ENCODE measurements around the gene ARHGDIG.
"Not testable (repeated sequence)": the region's sequence is repeated elsewhere in the genome, so short reads cannot be mapped to it uniquely, and the experiment has no call there.

Gene ARHGDIG

GRCh38 chr16:324451-325334 lies 44.3 kb downstream of the ARHGDIG start:
- Histone ChIP-seq H3K9me3 (ENCODE audit: control insufficient read depth, low read length) (no peaks in the 10 kb centered on the region), H3K36me3 (ENCODE audit: control insufficient read depth, insufficient read depth, low read length) (no peaks in the 10 kb centered on the region), H3K79me2 (peaks cover 46% of the 10 kb centered on the region), H3K27ac (no peak overlapping the region), H3K9ac (no peak overlapping the region), H3K27me3 (ENCODE audit: control insufficient read depth, insufficient read depth, low read length) (no peaks in the 10 kb centered on the region), H3K4me3 (ENCODE audit: low read depth, low read length) (no peak overlapping the region), H3K4me2 (ENCODE audit: low read length) (no peak overlapping the region), H2AFZ (no peak overlapping the region), H3K4me1 (no peaks in the 10 kb centered on the region)
- TF ChIP-seq, protein P1, sequence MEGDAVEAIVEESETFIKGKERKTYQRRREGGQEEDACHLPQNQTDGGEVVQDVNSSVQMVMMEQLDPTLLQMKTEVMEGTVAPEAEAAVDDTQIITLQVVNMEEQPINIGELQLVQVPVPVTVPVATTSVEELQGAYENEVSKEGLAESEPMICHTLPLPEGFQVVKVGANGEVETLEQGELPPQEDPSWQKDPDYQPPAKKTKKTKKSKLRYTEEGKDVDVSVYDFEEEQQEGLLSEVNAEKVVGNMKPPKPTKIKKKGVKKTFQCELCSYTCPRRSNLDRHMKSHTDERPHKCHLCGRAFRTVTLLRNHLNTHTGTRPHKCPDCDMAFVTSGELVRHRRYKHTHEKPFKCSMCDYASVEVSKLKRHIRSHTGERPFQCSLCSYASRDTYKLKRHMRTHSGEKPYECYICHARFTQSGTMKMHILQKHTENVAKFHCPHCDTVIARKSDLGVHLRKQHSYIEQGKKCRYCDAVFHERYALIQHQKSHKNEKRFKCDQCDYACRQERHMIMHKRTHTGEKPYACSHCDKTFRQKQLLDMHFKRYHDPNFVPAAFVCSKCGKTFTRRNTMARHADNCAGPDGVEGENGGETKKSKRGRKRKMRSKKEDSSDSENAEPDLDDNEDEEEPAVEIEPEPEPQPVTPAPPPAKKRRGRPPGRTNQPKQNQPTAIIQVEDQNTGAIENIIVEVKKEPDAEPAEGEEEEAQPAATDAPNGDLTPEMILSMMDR (IDR thresholded peaks at IDR 0.05): no peak

DNA sequence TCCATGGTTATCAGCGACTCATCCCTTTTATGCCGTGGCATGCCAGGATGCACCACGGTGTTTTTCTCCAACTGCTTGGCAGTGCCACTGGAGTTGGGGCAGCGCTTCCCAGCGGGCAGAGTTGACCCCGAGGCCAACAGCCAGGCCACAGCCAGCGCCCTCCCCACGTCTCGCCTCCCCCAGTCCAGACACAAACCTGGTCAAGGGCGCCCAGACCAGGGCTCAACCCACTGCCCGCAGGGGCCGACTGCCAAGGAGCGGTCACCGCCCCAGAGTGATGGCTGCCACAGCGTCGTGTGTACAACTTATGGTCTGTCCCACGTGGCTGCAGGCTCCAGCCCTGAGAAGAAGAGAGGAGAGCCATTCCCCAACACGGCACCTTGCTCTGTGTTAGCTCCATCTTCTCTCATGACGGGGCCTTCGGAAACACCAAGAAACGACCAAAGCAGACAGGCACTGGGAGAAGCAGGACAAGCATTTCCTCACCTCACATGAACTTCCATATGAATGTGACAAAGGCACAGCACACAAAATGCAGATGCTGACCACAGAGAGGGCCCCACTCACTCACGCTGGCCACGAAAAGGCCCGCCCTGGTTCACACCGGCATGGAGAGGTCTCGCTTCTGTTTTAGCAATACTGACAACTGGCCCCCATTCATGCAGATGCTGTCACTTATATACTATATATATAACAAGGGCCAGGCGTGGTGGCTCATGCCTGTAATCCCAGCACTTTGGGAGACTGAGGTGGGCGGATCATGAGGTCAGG lies 45.2 kb downstream of the ARHGDIG start:
- no peak overlapping the region for H3K27ac ChIP-seq
- no peak overlapping the region for H2AFZ ChIP-seq
- H3K4me3 ChIP-seq (ENCODE audit: low read depth, low read length): no peak overlapping the region
- TF ChIP-seq, protein P1 (IDR thresholded peaks at IDR 0.05): no peak
- H3K4me1 ChIP-seq: no peaks in the 10 kb centered on the region
- no peaks in the 10 kb centered on the region for H3K36me3 ChIP-seq (ENCODE audit: control insufficient read depth, insufficient read depth, low read length)
- H3K79me2 ChIP-seq: peaks cover 42% of the 10 kb centered on the region
- no peaks in the 10 kb centered on the region for H3K27me3 ChIP-seq (ENCODE audit: control insufficient read depth, insufficient read depth, low read length)
- no peak overlapping the region for H3K4me2 ChIP-seq (ENCODE audit: low read length)
- H3K9ac ChIP-seq: no peak overlapping the region
- no peaks in the 10 kb centered on the region for H3K9me3 ChIP-seq (ENCODE audit: control insufficient read depth, low read length)

- TF ChIP-seq, protein P1 (IDR thresholded peaks at IDR 0.05): no peak
- no peak overlapping the region for H3K9ac ChIP-seq
These were observed 50.4 kb downstream of the ARHGDIG start for GRCh38 chr16:330741-331140.

GRCh38 chr16:331181-331814 lies 50.9 kb downstream of the ARHGDIG start:
- H3K4me1 ChIP-seq; H3K4me2 ChIP-seq (ENCODE audit: low read length); H3K27ac ChIP-seq; H3K9ac ChIP-seq; H3K36me3 ChIP-seq (ENCODE audit: control insufficient read depth, insufficient read depth, low read length); H3K4me3 ChIP-seq (ENCODE audit: low read depth, low read length); H3K27me3 ChIP-seq (ENCODE audit: control insufficient read depth, insufficient read depth, low read length); H2AFZ ChIP-seq; H3K9me3 ChIP-seq (ENCODE audit: control insufficient read depth, low read length): not testable (repeated sequence)
- peaks cover 40% of the 10 kb centered on the region for H3K79me2 ChIP-seq

More at GRCh38 chr16:330741-331140, 50.4 kb downstream of the ARHGDIG start:
- Histone ChIP-seq H3K27ac (no peak overlapping the region), H3K4me2 (ENCODE audit: low read length) (no peak overlapping the region), H3K4me3 (ENCODE audit: low read depth, low read length) (no peak overlapping the region), H3K36me3 (ENCODE audit: control insufficient read depth, insufficient read depth, low read length) (no peaks in the 10 kb centered on the region), H3K27me3 (ENCODE audit: control insufficient read depth, insufficient read depth, low read length) (no peaks in the 10 kb centered on the region), H3K4me1 (peaks cover 3% of the 10 kb centered on the region), H3K79me2 (peaks cover 38% of the 10 kb centered on the region), H2AFZ (no peak overlapping the region), H3K9me3 (ENCODE audit: control insufficient read depth, low read length) (no peaks in the 10 kb centered on the region)
